HL-60 (cell line): Measurements from ENCODE around the gene GPR162.

ENCODE experiments used
- DNase-seq, 2 experiments: peaks; one replicate each; pipeline ENCODE4 v3.0.0-alpha.2; 2010 to 2020; ENCODE audit warnings: low read depth in 1 of 2, low spot score in 1 of 2
- H3K27ac ChIP-seq: fragments of 250-450 bp; sonication (Bioruptor Pico); replicated peaks from 2 replicates; pipeline ENCODE4 v1.5.1; 2020; ENCODE audit warnings: mild to moderate bottlenecking, moderate library complexity
- H3K27me3 ChIP-seq: fragments of 250-450 bp; sonication (Bioruptor Pico); 2 replicates; pipeline ENCODE4 v1.5.1; 2021; ENCODE audit warnings: mild to moderate bottlenecking, moderate library complexity; ENCODE audit not compliant: insufficient read depth, poor library complexity, severe bottlenecking
- H3K4me3 ChIP-seq: replicated peaks from 2 replicates; pipeline ENCODE4 v1.5.1; 2011; ENCODE audit warnings: mild to moderate bottlenecking, control low read depth, low read length; ENCODE audit not compliant: insufficient read depth
- CTCF ChIP-seq: IDR thresholded peaks from one replicate; pipeline ENCODE4 v1.5.1; 2011; ENCODE audit warnings: low read length, control low read depth, inconsistent platforms; ENCODE audit not compliant: insufficient read depth
- GABPA ChIP-seq: IDR thresholded peaks from 2 replicates; pipeline ENCODE4 v1.6.1; 2012; ENCODE audit warnings: low read depth
- POLR2AphosphoS5 ChIP-seq: IDR thresholded peaks from 2 replicates; pipeline ENCODE4 v1.6.1; 2012; ENCODE audit warnings: low read depth
- SPI1 ChIP-seq: IDR thresholded peaks from 2 replicates; pipeline ENCODE4 v1.6.1; 2012; ENCODE audit warnings: low read depth, mild to moderate bottlenecking, borderline replicate concordance
- TF ChIP-seq, protein P1 (sequence below): IDR thresholded peaks from 2 replicates; pipeline ENCODE4 v1.6.1; 2012; ENCODE audit warnings: low read depth; ENCODE audit not compliant: insufficient replicate concordance

Gene GPR162

GRCh38 chr12:6824901-6825381 lies 3.3 kb downstream of the GPR162 start:
- H3K4me3 ChIP-seq = no peak overlapping the region
- DNase-seq = no peak
- no peak for TF ChIP-seq SPI1
- TF ChIP-seq, protein P1, sequence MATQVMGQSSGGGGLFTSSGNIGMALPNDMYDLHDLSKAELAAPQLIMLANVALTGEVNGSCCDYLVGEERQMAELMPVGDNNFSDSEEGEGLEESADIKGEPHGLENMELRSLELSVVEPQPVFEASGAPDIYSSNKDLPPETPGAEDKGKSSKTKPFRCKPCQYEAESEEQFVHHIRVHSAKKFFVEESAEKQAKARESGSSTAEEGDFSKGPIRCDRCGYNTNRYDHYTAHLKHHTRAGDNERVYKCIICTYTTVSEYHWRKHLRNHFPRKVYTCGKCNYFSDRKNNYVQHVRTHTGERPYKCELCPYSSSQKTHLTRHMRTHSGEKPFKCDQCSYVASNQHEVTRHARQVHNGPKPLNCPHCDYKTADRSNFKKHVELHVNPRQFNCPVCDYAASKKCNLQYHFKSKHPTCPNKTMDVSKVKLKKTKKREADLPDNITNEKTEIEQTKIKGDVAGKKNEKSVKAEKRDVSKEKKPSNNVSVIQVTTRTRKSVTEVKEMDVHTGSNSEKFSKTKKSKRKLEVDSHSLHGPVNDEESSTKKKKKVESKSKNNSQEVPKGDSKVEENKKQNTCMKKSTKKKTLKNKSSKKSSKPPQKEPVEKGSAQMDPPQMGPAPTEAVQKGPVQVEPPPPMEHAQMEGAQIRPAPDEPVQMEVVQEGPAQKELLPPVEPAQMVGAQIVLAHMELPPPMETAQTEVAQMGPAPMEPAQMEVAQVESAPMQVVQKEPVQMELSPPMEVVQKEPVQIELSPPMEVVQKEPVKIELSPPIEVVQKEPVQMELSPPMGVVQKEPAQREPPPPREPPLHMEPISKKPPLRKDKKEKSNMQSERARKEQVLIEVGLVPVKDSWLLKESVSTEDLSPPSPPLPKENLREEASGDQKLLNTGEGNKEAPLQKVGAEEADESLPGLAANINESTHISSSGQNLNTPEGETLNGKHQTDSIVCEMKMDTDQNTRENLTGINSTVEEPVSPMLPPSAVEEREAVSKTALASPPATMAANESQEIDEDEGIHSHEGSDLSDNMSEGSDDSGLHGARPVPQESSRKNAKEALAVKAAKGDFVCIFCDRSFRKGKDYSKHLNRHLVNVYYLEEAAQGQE = no peak
- TF ChIP-seq GABPA = no peak
- no peak for TF ChIP-seq CTCF
- no peak for TF ChIP-seq POLR2AphosphoS5

GRCh38 chr12:6825398-6826124 lies 3.9 kb downstream of the GPR162 start:
- H3K27me3 ChIP-seq = peaks cover 33% of the 10 kb centered on the region
- no peak overlapping the region for H3K27ac ChIP-seq
- no peak overlapping the region for H3K4me3 ChIP-seq
- peak; percentile 67 to 82 for DNase-seq
- TF ChIP-seq CTCF = peak; percentile 96
- TF ChIP-seq, protein P1 = no peak

More at GRCh38 chr12:6824901-6825381, 3.3 kb downstream of the GPR162 start:
- Histone ChIP-seq H3K27me3 (peaks cover 33% of the 10 kb centered on the region), H3K27ac (no peak overlapping the region)

DNA sequence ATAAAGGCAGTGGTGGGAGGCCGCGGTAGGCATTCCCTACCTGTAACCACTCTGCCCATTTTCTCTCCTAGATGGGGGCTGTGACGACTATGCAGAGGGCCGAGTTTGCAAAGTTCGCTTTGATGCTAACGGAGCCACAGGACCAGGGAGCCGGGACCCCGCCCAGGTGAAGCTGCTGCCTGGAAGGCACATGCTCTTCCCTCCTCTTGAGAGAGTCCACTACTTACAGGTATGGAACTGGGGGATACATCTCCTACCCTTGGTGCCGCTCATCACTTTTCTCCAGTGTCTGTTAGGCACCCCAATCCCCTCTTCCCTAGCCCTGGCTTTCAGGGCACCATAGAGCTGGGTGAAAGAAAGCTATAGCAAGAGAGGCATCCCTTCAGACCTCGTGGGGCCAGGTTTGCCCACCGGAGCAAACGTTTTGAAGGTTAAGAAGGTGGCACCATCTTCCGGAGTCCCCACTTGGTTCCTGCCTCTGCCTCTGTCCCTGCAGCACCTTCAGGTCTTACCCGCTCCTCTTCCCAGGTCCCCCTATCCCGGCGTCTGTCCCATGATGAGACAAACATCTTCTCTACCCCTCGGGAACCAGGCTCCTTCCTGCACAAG lies 4.6 kb downstream of the GPR162 start:
- Histone ChIP-seq H3K4me3 (no peak overlapping the region), H3K27me3 (peaks cover 33% of the 10 kb centered on the region), H3K27ac (no peak overlapping the region)
- TF ChIP-seq SPI1 (no peak), CTCF (no peak), GABPA (no peak), POLR2AphosphoS5 (no peak)
- TF ChIP-seq, protein P1 = no peak
- no peak for DNase-seq
